ENCODE measurements around the gene SULF2.
A peak's percentile ranks its signal among the peaks of the same experiment; 100 is the strongest.
"Not testable (repeated sequence)": the region's sequence is repeated elsewhere in the genome, so short reads cannot be mapped to it uniquely, and the experiment has no call there.

SULF2 gene

DNA sequence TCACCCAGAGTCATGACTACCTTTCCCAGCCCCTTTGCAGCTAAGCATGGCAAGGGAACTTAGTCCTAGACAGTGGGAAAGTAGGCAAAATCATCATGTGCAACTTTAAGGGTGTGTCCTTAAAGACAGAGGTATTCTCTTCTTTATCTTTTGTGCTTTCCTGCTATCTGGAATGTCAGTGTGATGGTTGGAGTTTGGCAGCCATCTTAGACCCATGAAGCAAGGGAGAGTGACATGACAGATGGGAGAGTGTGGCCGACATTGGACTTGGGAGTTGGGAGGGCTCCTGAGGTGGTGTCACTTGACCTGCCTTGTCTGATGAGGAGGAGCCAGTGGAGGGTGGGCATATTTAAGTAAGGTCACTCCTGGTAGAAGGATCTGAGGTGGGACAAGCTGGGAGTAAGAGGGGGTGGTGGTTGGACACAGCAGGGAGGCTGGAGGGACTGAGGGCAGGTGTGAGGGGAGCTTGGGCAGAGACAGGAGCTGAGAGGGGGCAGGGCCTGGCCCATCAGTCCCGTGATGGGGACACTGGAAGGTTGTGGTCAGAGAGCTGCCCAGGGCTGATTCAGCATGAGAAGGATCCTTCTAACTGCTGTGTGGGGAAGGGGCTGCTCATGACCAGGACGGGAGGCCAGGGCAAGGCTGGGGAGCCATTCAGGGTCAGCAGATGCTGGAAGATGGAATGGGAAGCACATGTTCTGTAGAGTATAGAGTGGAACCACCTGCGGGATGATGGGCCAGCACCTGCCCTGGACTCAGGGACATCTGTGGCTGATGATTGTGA, 29.5 kb upstream of the SULF2 start:
- Mint-ChIP-seq H3K4me3 (no peak overlapping the region), H3K4me1 (peaks cover 6% of the 10 kb centered on the region), H3K9me3 (peaks cover 10% of the 10 kb centered on the region), H3K27ac (no peak overlapping the region), H3K27me3 (peaks cover 77% of the 10 kb centered on the region), H3K36me3 (no peaks in the 10 kb centered on the region)
- ATAC-seq = peak; percentile 28

DNA sequence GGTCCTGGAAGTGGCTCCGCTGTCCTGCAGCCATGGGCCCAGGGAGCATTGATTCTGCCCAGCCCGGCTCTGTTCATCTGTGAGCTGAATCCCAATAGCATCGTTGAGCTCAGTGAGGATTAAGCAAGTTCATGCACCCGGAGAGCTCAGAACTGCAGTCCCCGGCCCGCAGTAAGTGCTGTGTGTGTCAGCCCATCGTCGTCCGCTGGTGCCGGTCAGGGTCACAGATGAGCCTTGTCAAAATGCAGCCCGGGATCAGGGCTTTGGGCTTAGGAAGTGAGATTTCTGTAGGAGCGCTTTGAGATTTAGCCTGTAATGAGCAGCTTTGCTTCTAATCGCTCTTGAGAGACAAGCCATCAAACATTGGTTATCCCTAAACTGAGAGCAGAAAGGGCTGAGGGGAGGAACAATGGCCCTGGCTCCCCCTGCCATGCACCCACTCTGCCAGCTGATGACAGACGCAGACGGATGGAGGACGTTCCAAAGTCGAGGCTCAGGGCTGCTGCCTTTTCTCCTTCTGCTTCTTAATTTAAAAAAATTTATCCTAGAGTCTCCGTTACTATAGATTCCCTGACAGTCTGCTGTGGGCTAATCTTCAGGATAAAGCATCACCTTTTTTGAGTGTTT, 25.6 kb upstream of the SULF2 start:
- peaks cover 72% of the 10 kb centered on the region for H3K27me3 Mint-ChIP-seq

DNA sequence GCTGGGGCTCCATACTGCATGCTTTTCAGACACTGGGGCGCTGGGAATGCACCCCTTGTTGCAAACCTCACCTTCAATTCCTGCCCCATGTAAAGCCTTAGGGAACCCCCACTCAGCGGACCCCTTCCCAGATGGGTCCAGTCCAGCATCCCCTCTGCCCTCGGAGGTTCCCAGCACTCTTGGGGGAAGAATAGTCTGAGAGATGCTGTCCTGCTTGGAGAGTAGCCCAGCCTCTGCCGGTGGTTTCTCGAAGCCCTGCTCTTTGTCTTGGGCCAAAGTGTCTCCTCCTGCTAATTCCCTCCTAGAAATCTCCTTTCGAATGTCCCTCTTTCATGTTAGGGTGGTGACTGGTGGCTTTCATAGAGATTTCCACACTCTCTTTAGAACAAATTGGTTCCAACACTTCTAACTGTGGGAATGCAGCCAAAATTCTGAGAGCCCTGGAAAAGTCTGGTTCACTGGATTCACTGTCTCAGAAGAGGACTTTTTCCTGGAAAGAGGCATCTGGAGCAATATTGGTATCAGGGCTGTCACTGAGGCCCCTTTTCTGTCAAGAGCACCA, 24.9 kb upstream of the SULF2 start:
- no peak overlapping the region for H3K4me3 Mint-ChIP-seq
- peaks cover 10% of the 10 kb centered on the region for H3K9me3 Mint-ChIP-seq
- H3K27me3 Mint-ChIP-seq = peaks cover 74% of the 10 kb centered on the region
- no peaks in the 10 kb centered on the region for H3K4me1 Mint-ChIP-seq
- no peaks in the 10 kb centered on the region for H3K36me3 Mint-ChIP-seq
- ATAC-seq = no peak
- H3K27ac Mint-ChIP-seq = no peak overlapping the region

More for the DNA sequence above, 25.6 kb upstream of the SULF2 start:
- no peaks in the 10 kb centered on the region for H3K4me1 Mint-ChIP-seq
- no peak overlapping the region for H3K27ac Mint-ChIP-seq
- peaks cover 10% of the 10 kb centered on the region for H3K9me3 Mint-ChIP-seq
- no peak for ATAC-seq
- H3K36me3 Mint-ChIP-seq = no peaks in the 10 kb centered on the region
- H3K4me3 Mint-ChIP-seq = no peak overlapping the region

DNA sequence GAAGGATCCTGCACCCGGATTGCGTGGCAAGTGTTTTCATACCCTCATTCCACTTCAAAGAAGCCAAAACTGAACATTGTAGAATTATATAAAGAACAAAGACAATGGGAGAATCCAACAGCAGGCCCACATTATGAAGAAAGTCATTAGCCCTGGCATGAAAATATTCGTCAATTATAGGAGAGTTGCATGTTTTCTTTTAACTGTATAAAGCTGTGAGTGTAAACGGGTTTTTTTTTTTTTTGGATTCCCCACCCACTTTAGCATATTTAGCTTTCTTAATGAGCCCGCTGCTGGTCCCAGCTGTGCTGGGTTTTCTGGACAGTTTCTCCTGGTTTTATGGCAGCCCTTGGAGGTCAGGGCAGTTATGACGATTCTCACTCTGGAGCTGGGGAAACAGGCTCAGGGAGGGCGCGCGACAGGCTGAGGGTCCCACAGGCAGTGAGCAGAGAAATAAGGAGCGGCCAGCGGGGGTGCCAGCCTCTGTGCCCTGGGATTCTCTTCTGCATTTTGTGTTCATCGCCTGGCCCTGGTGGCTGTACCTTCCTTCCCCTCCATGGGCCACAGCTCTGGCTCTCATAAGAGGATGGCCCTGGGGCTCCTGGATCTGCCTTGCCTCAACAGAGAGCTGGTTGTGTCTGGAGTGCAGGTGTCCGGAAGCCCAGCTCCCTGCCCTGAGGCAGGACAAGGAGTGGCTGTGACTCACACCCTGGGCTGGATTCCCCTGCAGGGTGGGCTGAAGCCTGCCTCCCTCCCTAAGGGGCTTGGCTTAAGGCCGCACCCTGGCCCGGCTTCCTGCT, 24.1 kb upstream of the SULF2 start:
- Mint-ChIP-seq H3K27me3 (peaks cover 74% of the 10 kb centered on the region), H3K36me3 (no peaks in the 10 kb centered on the region), H3K4me1 (no peaks in the 10 kb centered on the region), H3K9me3 (peaks cover 5% of the 10 kb centered on the region), H3K4me3 (no peak overlapping the region), H3K27ac (no peak overlapping the region)
- no peak for ATAC-seq

DNA sequence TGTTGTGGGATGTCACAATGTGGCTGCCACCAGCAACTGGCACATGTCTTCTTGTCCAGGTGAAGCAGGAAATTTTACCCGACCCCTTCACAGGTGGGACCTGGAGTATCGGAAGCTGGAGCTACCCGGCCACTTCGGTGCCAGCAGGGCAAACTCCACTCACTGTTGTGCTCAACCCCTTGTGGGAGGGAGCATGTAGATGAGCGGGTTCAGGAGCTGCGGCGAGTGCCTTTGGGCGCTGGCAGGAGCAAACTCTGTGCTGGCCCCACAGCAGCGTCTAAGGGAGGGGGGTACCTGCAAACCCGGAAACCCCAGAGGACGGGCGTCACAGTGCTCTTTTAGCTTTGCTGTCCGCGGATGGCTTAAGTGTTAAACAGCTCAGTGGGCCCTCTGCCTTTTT, 20.7 kb upstream of the SULF2 start:
- ATAC-seq = no peak
- Mint-ChIP-seq H3K4me1 (no peaks in the 10 kb centered on the region), H3K27ac (no peak overlapping the region), H3K36me3 (no peaks in the 10 kb centered on the region), H3K9me3 (no peaks in the 10 kb centered on the region), H3K4me3 (no peak overlapping the region), H3K27me3 (peaks cover 63% of the 10 kb centered on the region)

DNA sequence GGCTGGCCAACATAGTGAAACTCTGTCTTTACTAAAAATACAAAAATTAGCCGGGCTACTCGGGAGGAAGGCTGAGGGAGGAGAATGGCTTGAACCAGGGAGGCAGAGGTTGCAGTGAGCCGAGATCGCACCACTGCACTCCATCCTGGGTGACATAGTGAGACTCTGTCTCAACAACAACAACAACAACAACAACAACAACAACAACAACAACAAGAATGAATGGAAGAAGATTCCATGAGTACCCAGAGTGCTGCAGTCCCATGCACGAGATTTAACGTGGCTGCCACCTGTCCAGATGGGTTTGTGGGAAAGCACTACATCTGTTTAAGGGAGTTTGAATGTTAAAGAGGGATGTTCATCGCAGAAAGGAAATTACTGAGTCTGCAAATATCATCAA, 19.7 kb upstream of the SULF2 start:
- H3K9me3 Mint-ChIP-seq, H3K36me3 Mint-ChIP-seq, H3K4me3 Mint-ChIP-seq, ATAC-seq, H3K4me1 Mint-ChIP-seq, H3K27ac Mint-ChIP-seq: not testable (repeated sequence)
- peaks cover 55% of the 10 kb centered on the region for H3K27me3 Mint-ChIP-seq

DNA sequence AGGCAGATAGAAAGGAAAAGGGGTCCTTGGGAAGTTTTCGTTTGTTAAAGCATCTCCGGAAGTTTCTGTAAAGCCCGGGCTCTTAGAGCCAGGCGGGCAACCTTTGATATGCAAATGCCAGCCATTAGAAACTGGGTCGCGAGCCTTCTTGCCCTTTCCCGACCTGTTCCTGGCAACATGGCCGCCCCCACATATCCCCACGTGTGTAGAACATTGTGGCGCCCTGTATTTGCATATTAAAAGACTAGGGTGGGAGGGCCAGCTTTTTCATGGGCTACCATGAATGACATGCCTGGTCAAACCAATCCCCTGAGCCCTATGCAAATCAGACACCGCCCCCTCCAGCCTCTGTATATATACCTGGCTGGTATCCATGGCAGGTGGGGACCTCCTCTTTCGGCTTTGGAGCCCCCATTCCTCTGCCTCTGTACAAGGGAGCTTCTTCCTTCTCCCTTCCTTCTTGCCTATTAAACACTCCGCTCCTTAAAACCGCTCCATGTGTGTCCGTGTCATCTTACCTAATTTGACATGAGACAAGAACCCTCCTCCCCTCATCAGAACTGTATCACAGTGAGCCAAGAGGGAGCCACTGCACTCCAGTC, 19.0 kb upstream of the SULF2 start:
- not testable (repeated sequence) for H3K36me3 Mint-ChIP-seq, H3K27ac Mint-ChIP-seq, H3K4me3 Mint-ChIP-seq, H3K4me1 Mint-ChIP-seq, H3K9me3 Mint-ChIP-seq, ATAC-seq
- H3K27me3 Mint-ChIP-seq = peaks cover 48% of the 10 kb centered on the region

DNA sequence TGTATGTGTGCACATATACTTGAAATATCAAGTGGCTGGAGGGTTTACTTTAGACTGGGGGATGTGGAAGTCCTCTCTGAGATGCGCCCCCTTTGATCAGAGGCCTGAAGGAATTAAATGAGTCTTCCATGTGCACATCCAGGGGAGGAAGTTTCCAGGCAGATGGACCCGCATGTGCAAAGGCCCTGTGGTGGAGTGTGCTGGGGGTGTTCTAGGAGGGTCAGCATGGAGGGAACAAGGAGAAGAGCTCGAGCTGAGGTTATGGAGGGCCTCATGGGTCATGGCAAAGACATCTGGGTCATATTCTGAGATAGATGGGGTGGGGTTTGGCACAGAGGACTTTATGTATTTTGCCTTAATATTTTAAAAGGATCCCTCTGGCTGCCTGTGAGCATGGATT, 17.7 kb upstream of the SULF2 start:
- no peak for ATAC-seq
- H3K27me3 Mint-ChIP-seq = peaks cover 44% of the 10 kb centered on the region
- no peaks in the 10 kb centered on the region for H3K36me3 Mint-ChIP-seq
- no peaks in the 10 kb centered on the region for H3K9me3 Mint-ChIP-seq
- no peak overlapping the region for H3K27ac Mint-ChIP-seq
- H3K4me1 Mint-ChIP-seq = no peaks in the 10 kb centered on the region
- H3K4me3 Mint-ChIP-seq = no peak overlapping the region

DNA sequence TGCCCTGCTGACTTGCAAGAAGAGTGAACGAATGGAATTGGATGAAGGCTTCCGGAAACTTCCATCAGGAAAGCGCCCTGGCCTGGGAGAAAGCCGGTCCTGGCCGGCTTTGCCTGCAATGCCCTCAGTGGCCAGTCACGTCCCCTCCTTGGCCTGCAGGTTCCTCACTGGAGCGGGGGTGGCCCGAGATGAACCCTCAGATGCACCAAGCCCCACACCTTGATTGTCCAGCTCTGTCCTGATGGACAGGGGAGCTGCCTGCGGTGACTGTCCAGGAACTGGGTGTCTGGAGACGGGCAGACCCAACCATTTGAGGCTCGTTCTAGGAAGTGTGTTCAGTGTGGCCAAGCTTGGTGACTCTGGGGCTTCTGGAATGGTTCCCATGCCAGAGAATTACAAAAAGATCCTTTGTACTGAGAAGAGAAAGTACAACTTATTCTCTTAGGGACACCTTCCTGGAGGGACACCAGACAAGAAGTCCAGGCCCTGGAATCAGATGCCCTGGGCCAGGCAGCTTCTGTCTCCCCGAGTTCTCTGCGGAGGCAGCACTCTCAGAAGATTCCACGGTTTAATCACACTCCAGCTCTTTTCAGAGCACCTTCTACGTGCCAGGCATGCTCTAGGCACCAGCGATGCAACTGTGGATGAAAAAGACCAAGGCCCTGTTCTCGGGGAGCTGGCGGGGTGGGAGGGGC, 17.1 kb upstream of the SULF2 start:
- H3K27me3 Mint-ChIP-seq = peaks cover 41% of the 10 kb centered on the region
- no peaks in the 10 kb centered on the region for H3K4me1 Mint-ChIP-seq

DNA sequence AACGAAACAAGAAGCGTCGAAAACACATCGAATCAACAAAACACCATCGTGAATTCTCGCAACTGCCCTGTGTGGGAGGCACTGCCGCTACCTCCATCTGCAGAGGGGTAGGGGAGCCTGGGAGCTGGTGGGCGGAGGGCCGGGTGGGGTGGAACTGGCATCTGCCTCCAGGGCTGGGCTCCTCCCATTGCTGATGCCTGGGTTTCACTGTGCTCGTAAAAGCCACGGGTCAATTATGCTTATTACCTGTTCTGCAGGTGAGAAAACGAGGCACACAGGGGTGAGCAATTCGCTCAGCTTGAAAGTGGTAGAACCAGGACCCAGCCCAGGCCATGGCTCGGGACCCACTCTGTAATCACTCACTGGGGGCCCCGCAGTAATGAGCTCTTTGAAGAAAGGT, 16.5 kb upstream of the SULF2 start:
- no peaks in the 10 kb centered on the region for H3K36me3 Mint-ChIP-seq
- H3K4me3 Mint-ChIP-seq = no peak overlapping the region
- H3K27ac Mint-ChIP-seq = no peak overlapping the region
- H3K27me3 Mint-ChIP-seq = peaks cover 35% of the 10 kb centered on the region
- H3K4me1 Mint-ChIP-seq = no peaks in the 10 kb centered on the region
- ATAC-seq = no peak
- H3K9me3 Mint-ChIP-seq = no peaks in the 10 kb centered on the region

More for the DNA sequence above, 17.1 kb upstream of the SULF2 start:
- Mint-ChIP-seq H3K27ac (no peak overlapping the region), H3K36me3 (no peaks in the 10 kb centered on the region), H3K4me3 (no peak overlapping the region), H3K9me3 (no peaks in the 10 kb centered on the region)
- no peak for ATAC-seq

DNA sequence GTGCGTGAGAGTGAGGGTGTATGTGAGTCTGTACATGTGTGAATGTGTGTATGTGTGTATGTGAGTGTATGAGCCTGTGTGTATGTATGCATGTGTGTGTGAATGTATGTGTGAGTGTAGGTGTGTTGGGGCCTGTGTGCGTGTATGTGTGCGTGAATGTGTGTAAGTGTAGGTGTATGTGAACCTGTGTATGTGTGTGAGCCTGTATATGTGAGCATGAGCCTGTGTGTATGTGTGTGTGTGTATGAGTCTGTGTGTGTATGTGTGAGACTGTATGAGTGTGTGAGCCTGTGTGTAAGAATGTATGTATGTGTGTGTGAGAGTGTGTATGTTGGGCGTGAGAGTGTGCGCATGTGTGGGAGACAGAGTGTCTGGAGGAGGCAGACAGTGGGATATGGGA, 15.8 kb upstream of the SULF2 start:
- no peak for ATAC-seq
- H3K36me3 Mint-ChIP-seq = no peaks in the 10 kb centered on the region
- H3K4me3 Mint-ChIP-seq = no peak overlapping the region
- no peak overlapping the region for H3K27ac Mint-ChIP-seq
- peaks cover 28% of the 10 kb centered on the region for H3K27me3 Mint-ChIP-seq
- no peaks in the 10 kb centered on the region for H3K4me1 Mint-ChIP-seq
- no peaks in the 10 kb centered on the region for H3K9me3 Mint-ChIP-seq

DNA sequence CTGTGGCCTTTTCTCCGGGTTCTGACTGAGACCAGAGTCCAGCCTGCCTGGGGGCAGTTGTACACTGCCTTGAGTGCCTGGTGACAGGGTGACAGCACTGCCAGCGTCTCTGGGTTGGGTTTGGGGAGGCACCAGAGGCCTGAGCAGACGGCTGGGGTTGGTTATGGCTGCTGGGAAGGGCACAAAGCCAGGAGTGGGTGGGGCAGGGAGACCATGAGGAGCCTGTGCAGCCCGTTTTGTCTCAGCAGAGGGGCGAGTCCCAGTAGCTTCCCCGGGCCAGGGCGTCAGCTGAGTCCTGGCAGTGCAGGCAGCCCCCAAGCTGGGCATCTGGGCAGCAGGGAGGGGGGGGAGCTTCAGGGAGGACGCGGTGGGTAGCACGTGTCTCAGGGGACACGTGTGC, 15.3 kb upstream of the SULF2 start:
- H3K27me3 Mint-ChIP-seq = peaks cover 23% of the 10 kb centered on the region
- no peak overlapping the region for H3K27ac Mint-ChIP-seq
- H3K4me3 Mint-ChIP-seq = no peak overlapping the region
- no peaks in the 10 kb centered on the region for H3K4me1 Mint-ChIP-seq
- no peaks in the 10 kb centered on the region for H3K9me3 Mint-ChIP-seq
- ATAC-seq = no peak
- H3K36me3 Mint-ChIP-seq = no peaks in the 10 kb centered on the region

DNA sequence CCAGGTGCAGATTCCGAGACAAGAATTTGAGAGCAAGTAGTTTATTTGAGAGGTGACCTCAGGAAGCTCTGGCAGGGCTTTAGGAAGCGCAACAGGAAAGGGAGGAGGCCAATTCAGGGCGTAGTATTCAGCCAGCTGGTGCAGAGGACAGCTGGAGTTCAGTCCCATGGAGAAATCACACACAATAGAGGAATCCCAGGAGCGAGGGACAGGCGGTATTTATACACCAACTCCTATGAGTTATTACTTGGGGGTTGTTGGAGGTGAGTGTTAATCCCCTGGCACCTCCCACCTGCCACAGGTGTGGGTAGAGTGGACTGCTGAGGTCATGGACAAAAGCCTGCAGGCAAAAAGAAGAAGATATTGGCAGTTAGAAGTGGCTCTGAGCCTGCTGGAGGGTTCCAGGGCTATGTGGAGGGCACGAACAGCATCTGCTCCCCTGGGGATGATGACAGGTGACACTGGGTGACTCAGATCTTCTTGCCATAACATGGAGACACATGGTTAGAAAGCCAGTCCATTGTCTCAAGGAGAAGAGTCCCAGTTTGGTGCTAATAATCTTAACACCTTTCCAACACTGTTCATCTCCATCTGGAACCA, 13.9 kb upstream of the SULF2 start:
- Mint-ChIP-seq H3K9me3 (no peaks in the 10 kb centered on the region), H3K27ac (no peak overlapping the region), H3K4me3 (no peak overlapping the region), H3K27me3 (peaks cover 9% of the 10 kb centered on the region), H3K4me1 (no peaks in the 10 kb centered on the region), H3K36me3 (no peaks in the 10 kb centered on the region)
- no peak for ATAC-seq

DNA sequence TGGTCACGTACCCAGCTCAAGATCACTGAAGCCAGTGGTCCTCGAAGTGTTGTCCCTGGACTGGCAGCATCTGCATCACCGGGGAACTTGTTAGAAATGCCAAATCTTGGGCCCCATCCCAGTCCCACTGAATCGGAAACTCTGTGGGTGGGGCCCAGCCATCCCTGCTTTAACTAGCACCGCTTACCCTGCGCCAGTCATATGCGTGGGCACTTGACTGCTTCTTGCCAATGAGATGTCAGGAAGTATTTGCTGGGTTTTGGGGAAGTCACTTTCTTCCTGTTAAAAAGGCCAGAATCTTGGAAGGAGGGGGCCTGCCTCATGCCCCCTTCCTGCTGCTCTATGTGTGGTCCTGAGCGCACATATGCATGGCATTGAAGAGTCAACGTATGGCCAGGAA, 11.7 kb upstream of the SULF2 start:
- no peaks in the 10 kb centered on the region for H3K4me1 Mint-ChIP-seq
- ATAC-seq = no peak
- H3K36me3 Mint-ChIP-seq = no peaks in the 10 kb centered on the region
- no peaks in the 10 kb centered on the region for H3K9me3 Mint-ChIP-seq
- H3K4me3 Mint-ChIP-seq = no peak overlapping the region
- H3K27me3 Mint-ChIP-seq = no peaks in the 10 kb centered on the region
- no peak overlapping the region for H3K27ac Mint-ChIP-seq

Data from stimulated activated memory B cell treated with anti-CD40 and anti-IgM and Interleukin-4, amounts not matched to agents 10 μg/mL and 1 μg/mL and 100 μg/mL, for 72 hours (primary cell).